HG02759 (cell line): Measurements from ENCODE around the gene PARN.
"Not testable (repeated sequence)": the region's sequence is repeated elsewhere in the genome, so short reads cannot be mapped to it uniquely, and the experiment has no call there.

Experiments
- ATAC-seq: cut with Tn5 transposase; IDR thresholded peaks from one replicate; pipeline ENCODE4 v1.9.1; 2021; ENCODE audit warnings: mild to moderate bottlenecking, moderate library complexity; ENCODE audit not compliant: unreplicated experiment

PARN gene, protein sequence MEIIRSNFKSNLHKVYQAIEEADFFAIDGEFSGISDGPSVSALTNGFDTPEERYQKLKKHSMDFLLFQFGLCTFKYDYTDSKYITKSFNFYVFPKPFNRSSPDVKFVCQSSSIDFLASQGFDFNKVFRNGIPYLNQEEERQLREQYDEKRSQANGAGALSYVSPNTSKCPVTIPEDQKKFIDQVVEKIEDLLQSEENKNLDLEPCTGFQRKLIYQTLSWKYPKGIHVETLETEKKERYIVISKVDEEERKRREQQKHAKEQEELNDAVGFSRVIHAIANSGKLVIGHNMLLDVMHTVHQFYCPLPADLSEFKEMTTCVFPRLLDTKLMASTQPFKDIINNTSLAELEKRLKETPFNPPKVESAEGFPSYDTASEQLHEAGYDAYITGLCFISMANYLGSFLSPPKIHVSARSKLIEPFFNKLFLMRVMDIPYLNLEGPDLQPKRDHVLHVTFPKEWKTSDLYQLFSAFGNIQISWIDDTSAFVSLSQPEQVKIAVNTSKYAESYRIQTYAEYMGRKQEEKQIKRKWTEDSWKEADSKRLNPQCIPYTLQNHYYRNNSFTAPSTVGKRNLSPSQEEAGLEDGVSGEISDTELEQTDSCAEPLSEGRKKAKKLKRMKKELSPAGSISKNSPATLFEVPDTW

DNA sequence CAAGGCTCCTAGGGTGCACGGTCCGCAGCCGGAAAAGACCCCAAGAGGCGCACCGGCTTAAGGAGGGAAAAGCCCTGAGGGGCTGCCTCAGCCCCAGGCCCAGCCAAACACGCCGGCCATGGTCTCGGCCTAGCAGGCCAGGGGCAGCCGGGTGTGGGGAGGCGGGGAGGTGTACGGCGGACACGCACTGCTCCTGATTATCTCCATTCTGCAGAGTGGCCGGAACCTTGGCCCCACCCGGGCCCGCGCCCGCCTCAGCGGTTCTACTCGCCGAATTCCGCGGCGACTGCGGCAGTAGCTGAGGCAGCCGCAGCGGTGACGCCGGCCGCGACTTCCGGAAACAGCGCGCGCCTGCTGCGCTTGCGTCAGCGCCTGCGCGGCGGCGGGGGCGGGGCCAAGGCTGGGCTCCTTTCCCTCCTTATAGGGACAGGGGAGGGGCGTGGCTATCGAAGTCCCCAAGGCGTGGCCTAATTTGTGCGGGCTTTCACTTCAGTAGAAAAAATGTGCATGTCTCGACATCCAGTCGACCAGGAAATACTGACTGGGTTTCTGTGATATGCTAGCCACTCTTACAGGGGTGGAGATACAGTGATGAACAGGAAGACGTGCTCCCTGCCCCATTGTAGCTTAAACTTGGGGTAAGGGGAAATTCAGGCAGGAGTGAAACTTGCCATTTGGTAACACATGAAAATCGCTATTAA is at the start of gene PARN:
Gene PARN (minus strand): TSS at position 342 of the 701 bp plus-strand sequence. CDS start 135 bp downstream, at position 207.
- peak; percentile 63 for ATAC-seq

DNA sequence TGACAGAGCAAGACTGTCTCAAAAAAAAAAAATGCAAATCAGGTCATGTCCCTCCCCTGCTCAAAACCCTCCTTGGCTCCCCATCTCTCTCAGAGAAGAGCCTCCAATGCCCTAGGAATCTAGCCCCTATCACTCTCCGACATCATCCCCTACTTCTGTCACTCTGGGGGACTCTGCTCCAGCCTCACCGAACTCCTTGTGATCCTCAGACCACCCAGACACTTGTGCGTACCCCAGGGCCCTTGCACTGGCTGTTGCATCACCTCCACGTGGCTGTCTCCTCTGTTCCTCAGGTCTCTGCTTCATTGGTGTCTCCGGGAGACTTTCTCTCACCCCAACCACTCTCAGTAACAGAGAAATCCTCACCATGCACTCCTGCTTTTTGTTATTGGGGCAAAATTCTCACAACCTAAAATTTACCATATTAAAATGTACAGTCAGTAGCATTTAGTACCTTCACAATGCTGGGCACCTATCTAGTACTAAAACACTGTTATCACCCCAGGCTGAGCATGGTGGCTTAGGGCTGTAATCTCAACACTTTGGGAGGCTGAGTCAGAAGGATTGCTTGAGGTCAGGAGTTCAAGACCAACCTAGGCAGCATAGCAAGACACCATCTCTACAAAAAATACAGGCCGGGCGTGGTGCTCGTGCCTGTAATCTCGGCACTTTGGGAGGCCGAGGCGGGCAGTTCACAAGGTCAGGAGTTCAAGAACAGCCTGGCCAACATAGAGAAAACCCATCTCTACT is 48.9 kb upstream of the PARN start:
- no peak for ATAC-seq

DNA sequence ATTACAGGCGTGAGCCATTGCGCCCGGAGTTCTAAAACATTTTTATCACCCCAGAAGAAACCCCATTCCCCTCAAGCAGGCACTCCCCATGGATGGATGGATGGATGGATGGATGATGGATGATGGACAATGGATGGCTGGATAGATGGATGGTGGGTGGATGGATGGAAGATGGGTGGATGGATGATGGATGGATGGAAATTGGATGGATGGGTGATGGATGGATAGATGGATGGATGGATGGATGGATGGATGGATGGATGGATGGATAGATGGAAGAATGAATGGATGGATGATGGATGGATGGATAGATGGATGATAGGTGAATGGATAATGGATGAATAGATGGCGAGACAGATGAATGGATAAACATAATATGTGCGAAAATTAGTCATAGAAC is 47.6 kb upstream of the PARN start:
- ATAC-seq: no peak

GRCh38 chr16:14676633-14677032 is 46.6 kb upstream of the PARN start:
- ATAC-seq: no peak

DNA sequence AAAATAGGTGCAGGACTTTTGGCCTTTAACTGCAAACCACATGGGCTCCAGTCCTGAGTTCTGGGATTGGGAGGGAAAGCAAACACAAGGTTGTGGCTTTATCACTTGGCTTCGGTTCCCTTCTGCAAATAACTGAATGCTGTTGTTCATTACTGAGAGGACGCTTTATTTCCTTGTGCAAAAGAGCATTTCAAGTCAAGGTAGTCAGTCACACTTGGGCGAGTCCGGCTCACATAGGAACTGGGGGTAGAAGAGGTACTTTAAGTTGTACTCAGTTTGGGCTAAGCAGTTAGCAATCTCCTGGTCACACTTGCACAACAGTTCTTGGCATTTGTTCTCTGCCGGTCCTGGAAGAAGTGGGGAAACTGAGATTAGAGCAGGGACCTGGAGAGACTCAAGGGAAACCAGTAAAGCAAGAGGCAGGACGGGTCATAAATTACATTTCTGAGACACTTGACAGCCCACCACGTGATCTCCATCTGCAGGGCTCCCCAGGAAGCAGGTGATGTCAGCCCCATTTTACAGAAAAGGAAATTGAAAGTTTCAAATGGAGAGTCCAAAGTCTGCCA is 42.4 kb upstream of the PARN start:
- peak; percentile 69 for ATAC-seq

DNA sequence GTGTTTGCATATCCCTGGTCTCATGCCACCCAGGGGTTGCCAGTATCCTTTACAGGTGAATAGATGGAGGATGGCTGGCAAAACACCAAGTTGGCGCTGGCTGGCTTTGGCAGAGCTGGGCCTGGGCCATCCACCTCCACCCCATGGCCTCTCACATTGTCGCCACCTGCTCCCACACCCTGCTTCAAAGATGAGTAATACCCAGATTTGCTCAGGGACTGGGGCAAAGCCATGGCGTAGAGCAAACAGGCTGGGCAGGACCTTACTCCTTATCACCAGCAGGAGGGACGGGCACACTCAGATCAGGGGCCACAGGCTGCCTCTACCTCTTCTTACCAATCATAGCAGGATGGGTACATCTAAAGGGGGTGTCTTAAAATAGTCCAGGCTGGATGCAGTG is 39.7 kb upstream of the PARN start:
- ATAC-seq: no peak

GRCh38 chr16:14668556-14669223 is 38.6 kb upstream of the PARN start:
- ATAC-seq: no peak

DNA sequence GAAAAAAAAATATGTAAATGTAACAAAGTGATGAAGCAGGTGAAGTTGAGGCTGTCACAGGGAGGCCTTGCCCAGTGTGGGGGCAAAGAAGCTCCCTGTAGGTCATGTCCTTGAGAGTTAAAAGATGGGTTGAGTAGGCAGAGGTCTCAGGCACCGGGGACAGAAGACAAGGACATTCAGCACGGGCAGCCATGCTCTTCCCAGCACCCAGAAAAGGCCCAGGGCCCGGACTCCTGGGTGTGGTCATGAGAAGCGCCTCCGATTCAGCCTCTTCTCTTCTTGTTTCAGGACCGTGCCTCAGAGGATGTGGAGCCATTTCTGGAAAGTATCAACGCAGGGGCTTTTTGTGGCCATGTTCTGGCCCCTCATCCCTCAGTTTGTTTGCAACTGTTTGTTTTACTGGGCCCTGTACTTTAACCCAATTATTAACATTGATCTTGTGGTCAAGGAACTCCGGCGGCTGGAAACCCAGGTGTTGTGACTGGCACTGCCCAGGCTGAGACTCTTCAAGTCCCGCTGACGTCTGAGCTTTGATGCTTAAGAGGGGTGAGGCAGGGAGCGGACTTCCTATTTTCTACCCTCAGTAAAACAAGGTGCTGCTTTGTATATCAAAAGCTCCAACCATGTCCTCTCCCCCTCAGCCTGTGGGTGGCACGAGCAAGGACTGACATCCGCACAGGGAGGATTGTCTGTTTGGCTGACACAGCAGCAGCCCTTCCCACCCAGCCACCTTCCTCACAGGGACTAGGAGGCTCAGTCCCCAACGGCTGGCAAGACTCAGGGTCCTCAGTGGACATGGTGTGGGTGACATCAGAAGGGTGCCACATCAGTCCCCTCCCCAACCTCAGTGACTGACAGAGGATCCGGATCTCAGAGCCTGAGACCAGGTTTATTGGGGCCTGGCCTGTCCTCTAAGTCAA is 37.5 kb upstream of the PARN start:
- ATAC-seq: no peak

DNA sequence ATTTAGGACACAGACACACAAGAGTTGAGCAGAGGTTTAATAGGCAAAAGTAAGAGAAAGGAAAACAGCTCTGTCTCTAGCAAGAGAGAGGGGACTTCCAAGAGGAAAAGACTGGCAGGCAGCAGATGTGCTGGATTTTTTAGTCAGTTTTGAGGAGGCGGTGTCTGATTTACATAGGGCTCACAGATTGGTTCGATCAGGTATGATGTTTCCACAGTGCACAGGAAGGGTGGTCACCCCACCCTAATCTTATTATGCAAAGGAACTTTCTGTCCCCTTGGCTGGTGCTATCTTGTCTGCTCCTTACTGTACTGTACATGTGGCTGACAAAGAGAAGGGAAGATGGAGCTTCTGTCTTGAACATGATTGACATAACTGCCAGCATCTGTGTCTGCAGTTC is 28.0 kb upstream of the PARN start:
- ATAC-seq: peak; percentile 79

DNA sequence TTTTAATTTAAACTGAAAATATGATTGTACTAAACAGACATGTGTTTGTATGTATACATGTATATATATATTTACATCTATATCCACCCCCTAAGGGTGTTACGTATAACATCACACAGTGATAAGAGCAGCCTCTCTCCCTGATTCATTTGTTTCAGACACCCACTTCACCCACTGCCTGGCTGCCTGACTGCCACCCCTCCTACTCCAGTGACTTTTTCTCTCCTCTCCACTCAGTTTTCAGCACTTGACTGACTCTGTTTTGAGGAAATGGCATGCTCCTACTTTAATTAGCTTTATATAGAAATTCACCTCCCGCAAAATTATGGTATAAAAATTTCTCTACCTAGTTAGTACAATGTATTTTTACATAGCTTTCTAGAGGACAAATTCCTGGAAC is 22.7 kb upstream of the PARN start:
- no peak for ATAC-seq

DNA sequence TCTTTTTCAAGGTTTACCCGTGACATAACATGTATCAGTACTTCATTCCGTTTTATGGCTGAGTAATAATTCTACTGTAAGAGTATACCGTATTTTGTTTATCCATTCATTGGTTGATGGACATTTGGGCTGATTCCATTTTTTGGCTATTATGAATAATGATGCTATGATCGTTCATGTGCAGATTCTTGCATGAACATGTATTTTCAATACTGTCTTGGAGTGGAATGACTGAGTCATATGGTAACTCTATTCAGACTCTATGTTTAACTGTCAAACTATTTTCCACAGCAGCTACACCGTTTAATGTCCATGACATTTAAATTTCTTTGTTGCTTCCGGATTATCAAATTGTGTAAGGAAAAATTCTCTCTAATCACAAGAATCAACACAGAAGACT is 20.6 kb upstream of the PARN start:
- no peak for ATAC-seq

- no peak for ATAC-seq
These were observed 19.8 kb upstream of the PARN start for GRCh38 chr16:14649816-14650215.

GRCh38 chr16:14641926-14642325 is 11.9 kb upstream of the PARN start:
- no peak for ATAC-seq

DNA sequence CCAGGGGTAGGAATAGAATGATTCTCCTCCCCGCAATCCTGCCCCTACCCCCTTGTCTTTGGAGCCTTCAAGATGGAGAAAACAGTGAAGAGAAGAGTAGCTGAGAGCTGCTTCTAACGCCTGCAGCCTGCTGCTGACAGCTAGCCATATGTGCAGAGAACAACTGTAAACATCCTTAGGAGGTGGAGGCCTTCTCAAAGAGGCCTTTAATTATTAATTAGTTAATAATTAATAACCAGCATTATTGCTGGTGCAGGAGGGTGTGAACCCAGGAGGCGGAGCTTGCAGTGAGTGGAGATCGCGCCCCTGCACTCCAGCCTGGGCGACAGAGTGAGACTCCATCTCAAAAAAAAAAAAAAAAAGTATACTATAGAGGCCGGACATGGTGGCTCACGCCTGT is 11.1 kb upstream of the PARN start:
- no peak for ATAC-seq

DNA sequence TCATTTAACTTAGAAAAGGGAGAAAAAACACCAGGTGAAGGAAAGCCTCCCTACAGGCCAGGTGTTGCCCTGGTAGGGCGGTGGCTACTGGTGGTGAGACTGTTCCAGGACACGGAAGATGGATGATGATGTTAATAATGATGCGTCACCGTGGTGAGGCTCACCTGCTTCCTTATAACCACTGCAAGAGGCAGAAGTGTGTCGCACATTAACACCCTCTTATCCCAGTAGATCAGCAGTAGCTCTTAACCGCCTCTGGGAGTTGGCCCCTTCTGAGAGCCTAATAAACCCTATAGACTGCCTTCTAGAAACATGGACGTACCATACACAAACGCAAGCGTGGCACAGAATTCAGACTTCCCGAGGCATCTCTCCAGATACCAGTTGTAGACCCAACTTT is 10.5 kb upstream of the PARN start:
- ATAC-seq: no peak

DNA sequence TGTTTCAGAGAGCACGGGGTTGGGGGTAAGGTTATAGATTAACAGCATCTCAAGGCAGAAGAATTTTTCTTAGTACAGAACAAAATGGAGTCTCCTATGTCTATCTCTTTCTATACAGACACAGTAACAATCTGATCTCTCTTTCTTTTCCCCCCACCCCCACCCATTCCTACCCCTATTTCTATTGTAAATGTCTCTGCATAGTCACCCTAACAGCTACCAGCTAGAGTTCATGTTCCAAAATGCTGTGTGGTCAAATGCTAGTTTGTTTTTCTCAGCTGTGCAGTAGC is 6.8 kb upstream of the PARN start:
- ATAC-seq: not testable (repeated sequence)

DNA sequence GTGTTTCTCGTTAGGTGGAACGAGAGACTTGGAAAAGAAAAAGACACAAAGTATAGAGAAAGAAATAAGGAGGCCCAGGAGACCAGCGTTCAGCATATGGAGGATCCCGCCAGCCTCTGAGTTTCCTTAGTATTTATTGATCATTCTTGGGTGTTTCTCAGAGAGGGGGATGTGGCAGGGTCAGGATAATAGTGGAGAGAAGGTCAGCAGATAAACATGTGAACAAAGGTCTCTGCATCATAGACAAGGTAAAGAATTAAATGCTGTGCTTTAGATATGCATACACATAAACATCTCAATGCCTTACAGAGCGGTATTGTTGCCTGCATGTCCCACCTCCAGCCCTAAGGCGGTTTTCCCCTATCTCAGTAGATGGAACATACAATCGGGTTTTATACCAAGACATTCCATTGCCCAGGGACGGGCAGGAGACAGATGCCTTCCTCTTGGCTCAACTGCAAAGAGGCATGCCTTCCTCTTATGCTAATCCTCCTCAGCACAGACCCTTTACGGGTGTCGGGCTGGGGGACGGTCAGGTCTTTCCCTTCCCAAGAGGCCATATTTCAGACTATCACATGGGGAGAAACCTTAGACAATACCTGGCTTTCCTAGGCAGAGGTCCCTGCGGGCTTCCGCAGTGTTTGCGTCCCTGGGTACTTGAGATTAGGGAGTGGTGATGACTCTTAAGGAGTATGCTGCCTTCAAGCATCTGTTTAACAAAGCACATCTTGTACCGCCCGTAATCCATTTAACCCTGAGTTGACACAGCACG is 6.3 kb upstream of the PARN start:
- ATAC-seq: not testable (repeated sequence)

- ATAC-seq: no peak
These were observed 5.5 kb upstream of the PARN start for GRCh38 chr16:14635395-14636165.
